ENCODE data around the gene TMEM222.

The TMEM222 gene

DNA sequence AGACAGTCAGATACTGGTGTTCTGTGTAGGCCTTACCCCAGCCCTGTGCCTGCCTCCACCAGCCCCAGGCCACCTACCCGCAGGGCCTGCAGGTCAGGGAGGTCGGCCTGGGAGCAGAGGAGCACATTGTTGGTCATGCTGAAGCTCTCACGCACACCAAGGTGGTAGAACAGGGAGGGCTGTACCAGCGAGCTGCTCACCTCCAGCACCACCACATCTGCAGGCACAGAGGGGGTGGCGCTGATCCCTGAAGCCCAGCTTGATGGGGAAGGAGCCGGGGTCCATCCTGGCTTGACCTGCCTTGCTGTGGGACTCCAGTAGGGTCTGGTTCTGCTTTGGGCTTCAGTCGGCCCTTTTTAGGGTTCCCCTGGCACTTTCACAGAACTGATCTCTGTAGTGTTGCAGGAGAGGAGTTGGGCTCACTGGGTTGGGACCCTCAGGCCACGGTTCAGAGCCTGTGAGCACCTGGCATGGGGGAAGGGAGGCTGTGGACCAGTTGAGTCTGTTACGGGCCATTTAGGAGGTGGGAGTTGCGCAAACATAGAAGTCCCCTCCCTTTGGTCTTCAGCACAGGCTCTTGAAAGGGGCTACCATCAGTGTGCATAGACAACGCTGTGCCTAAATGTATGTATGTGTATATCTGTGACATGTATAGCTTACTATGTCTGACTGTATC, 42.9 kb downstream of the TMEM222 start:
- TF ChIP-seq FOXP2 (optimal IDR thresholded peaks at IDR 0.05; ENCODE audit: borderline replicate concordance, extremely low read depth, extremely low read length, insufficient read depth) (no peak), SIN3A (IDR thresholded peaks at IDR 0.05; ENCODE audit: borderline replicate concordance, insufficient read depth, low read length) (no peak), TAF1 (IDR thresholded peaks at IDR 0.05; ENCODE audit: borderline replicate concordance, insufficient read depth, low read length) (no peak), POLR2AphosphoS5 (IDR thresholded peaks at IDR 0.05; ENCODE audit: low read depth, low read length) (no peak)
- TF ChIP-seq, protein P1, sequence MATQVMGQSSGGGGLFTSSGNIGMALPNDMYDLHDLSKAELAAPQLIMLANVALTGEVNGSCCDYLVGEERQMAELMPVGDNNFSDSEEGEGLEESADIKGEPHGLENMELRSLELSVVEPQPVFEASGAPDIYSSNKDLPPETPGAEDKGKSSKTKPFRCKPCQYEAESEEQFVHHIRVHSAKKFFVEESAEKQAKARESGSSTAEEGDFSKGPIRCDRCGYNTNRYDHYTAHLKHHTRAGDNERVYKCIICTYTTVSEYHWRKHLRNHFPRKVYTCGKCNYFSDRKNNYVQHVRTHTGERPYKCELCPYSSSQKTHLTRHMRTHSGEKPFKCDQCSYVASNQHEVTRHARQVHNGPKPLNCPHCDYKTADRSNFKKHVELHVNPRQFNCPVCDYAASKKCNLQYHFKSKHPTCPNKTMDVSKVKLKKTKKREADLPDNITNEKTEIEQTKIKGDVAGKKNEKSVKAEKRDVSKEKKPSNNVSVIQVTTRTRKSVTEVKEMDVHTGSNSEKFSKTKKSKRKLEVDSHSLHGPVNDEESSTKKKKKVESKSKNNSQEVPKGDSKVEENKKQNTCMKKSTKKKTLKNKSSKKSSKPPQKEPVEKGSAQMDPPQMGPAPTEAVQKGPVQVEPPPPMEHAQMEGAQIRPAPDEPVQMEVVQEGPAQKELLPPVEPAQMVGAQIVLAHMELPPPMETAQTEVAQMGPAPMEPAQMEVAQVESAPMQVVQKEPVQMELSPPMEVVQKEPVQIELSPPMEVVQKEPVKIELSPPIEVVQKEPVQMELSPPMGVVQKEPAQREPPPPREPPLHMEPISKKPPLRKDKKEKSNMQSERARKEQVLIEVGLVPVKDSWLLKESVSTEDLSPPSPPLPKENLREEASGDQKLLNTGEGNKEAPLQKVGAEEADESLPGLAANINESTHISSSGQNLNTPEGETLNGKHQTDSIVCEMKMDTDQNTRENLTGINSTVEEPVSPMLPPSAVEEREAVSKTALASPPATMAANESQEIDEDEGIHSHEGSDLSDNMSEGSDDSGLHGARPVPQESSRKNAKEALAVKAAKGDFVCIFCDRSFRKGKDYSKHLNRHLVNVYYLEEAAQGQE (IDR thresholded peaks at IDR 0.05; ENCODE audit: insufficient read depth in 1 of 2, low read depth in 2 of 2, low read length in 2 of 2): no peak

DNA sequence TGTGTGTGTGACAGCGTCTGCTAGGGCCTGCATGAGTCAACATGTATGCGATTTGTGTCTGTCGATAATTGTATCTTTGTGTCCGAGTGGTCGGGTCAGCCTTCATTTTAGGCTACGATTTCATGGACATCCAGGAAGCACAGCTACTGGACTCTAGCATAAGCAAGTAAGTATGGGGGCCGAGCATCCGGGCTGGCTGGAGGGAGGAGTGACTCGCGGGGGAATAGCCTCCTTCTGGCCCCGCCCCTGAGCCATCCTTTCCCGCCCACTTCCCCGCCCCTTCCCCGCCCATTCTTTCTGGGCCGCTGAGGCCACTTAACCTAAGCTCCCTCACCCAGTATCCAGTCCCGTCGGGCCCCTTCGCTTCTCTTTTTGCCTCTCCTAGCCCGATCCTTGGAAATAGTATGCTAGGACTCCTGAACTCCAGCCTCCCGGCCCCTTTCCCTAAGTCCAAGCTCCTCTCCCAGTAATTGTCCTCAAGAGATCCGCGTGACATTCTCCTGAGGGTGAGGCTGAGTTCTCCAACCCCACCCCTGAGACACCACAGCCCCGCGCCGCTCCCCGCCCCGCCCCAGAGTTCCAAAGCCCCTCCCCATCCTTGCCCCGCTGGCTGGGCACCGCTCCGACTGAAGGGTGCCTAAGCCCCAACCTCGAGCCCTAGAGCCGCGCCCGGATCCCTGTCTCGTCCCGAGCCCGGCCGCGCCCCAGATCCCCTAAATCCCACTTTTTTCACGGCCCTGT, 43.6 kb downstream of the TMEM222 start:
- TF ChIP-seq SIN3A (IDR thresholded peaks at IDR 0.05; ENCODE audit: borderline replicate concordance, insufficient read depth, low read length): no peak
- TF ChIP-seq FOXP2 (optimal IDR thresholded peaks at IDR 0.05; ENCODE audit: borderline replicate concordance, extremely low read depth, extremely low read length, insufficient read depth): no peak
- TF ChIP-seq TAF1 (IDR thresholded peaks at IDR 0.05; ENCODE audit: borderline replicate concordance, insufficient read depth, low read length): 0 out of 2 replicates have a peak, but pooled peaks have one; percentile 29
- peak; percentile 66 for TF ChIP-seq POLR2AphosphoS5 (IDR thresholded peaks at IDR 0.05; ENCODE audit: low read depth, low read length)
- TF ChIP-seq, protein P1 (IDR thresholded peaks at IDR 0.05; ENCODE audit: insufficient read depth in 1 of 2, low read depth in 2 of 2, low read length in 2 of 2): no peak

DNA sequence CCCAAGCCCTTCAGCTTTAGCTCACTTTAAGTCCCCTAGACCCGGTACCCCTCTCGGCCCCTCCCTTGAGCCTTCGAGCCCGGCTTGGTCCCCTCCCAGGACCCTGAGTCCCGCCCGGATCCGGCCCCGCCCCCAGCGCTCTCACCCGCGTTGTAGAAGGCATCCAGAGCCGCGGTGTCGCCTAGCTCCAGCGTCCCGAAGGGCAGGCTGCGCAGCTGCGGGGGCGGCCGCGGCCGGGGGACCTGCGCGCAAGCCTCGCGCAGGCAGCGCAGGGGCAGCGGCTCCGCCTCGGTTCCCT, 44.1 kb downstream of the TMEM222 start:
- TF ChIP-seq FOXP2 (optimal IDR thresholded peaks at IDR 0.05; ENCODE audit: borderline replicate concordance, extremely low read depth, extremely low read length, insufficient read depth) (peak; percentile 10), SIN3A (IDR thresholded peaks at IDR 0.05; ENCODE audit: borderline replicate concordance, insufficient read depth, low read length) (no peak), TAF1 (IDR thresholded peaks at IDR 0.05; ENCODE audit: borderline replicate concordance, insufficient read depth, low read length) (no peak)

DNA sequence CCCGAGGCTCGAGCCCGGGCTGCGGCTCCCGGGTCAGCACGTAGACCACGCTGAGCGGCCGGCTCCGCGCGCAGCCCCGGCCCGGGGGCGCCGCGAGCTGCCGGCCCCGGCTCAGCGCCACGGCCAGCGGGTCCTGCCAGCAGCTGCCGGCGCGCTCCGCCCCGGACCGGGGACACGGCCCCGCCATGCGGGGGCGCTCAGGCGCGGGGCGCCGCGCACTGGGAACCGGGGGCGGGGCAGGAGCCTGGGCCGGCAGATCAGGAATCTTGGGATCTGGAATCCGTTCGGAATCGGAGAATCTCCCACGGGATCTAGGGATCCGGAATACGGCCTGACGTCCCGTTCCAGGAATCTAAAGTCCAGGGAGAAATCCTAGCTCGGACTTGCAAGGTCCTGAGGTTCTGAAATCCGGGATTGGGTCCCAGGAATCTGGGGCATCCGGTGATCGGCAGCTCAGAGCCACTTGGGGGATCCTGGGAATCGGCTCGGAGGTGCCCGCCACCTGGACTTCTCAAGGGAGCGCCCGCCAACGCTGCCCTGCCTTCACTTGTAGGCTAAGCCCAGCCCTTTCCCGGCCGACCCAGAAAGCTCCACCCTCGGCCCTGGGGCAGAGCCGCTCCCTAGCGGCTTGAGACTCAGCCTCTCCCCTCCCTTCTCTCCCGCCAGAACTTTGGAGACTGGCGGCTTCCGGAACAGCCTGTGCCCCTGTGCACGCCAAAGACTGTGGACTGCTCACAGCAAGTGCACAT, 44.6 kb downstream of the TMEM222 start, which contains the start of gene MAP3K6:
Gene MAP3K6, minus strand, starts transcription at position 551 of the 749 bp plus-strand sequence. Its CDS starts 364 bp downstream, at position 187.
- TF ChIP-seq TAF1 (IDR thresholded peaks at IDR 0.05; ENCODE audit: borderline replicate concordance, insufficient read depth, low read length) (no peak; the same call in 1 of the 2 replicates), SIN3A (IDR thresholded peaks at IDR 0.05; ENCODE audit: borderline replicate concordance, insufficient read depth, low read length) (no peak), FOXP2 (optimal IDR thresholded peaks at IDR 0.05; ENCODE audit: borderline replicate concordance, extremely low read depth, extremely low read length, insufficient read depth) (peak; percentile 6), POLR2AphosphoS5 (IDR thresholded peaks at IDR 0.05; ENCODE audit: low read depth, low read length) (peak; percentile 73; the same call in 1 of the 2 replicates)
- TF ChIP-seq, protein P1 (IDR thresholded peaks at IDR 0.05; ENCODE audit: insufficient read depth in 1 of 2, low read depth in 2 of 2, low read length in 2 of 2): no peak; a peak in 1 of 4 replicates

DNA sequence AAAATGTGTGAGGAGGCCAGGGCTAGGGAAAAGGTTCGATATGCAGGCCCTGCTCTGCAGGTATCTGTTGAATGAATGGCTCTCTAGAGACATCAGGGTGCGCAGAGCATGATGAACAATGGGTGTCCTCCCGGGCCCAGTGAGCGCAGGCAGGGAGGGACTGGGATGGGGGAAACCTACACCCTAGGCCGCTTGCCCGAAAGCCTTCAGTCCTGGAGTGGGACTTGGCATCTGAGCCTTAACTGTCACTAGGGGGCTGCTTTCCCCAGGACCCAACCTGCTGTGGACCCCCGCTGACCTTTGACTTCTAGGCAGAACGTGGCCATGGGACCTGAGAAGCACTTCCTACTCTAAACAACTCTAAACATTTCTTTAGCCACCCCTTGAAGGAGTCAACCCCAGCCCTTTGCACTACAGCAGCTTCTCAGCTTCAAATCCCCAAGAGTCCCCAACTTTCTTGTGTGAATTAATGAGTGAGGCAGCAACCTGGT, 45.2 kb downstream of the TMEM222 start:
- TF ChIP-seq POLR2AphosphoS5 (IDR thresholded peaks at IDR 0.05; ENCODE audit: low read depth, low read length) (no peak), FOXP2 (optimal IDR thresholded peaks at IDR 0.05; ENCODE audit: borderline replicate concordance, extremely low read depth, extremely low read length, insufficient read depth) (no peak), SIN3A (IDR thresholded peaks at IDR 0.05; ENCODE audit: borderline replicate concordance, insufficient read depth, low read length) (no peak), TAF1 (IDR thresholded peaks at IDR 0.05; ENCODE audit: borderline replicate concordance, insufficient read depth, low read length) (no peak)
- TF ChIP-seq, protein P1 (IDR thresholded peaks at IDR 0.05; ENCODE audit: insufficient read depth in 1 of 2, low read depth in 2 of 2, low read length in 2 of 2): no peak

All from PFSK-1 (cell line).